Caco-2 (cell line): ENCODE measurements around the gene F5. TPM values are rescaled to one million over a fixed set of nuclear protein-coding genes. Genes with fewer than 3 reads are reported as not detected.
A peak's percentile ranks its signal among the peaks of the same experiment; 100 is the strongest.
"Not testable (repeated sequence)": the region's sequence is repeated elsewhere in the genome, so short reads cannot be mapped to it uniquely, and the experiment has no call there.

Source experiments
- BruUV-seq: library from RNA; stranded (reverse); fragments of 400-500 nt; replicated peaks from 2 replicates; lab custom pipeline; 2021; lab: Mats Ljungman, UMichigan
- CTCF ChIA-PET: fragments of 300-600 bp; sonication (Branson Sonifier 250); formaldehyde crosslinking; loops from one replicate; lab custom pipeline; 2022; ENCODE audit warnings: antibody characterized with exemption; lab: Charles Lee
- POLR2A ChIA-PET: fragments of 300-600 bp; sonication (Branson Sonifier 250); formaldehyde crosslinking; loops from one replicate; lab custom pipeline; 2022; ENCODE audit warnings: antibody characterized with exemption; lab: Charles Lee
- DNase-seq, 2 experiments: peaks; one replicate each; pipeline versions ENCODE4 v3.0.0 to v3.0.0-alpha.2; 2020 to 2022
- H3K27me3 ChIP-seq: replicated peaks from 2 replicates; pipeline ENCODE4 v1.6.0; 2011; ENCODE audit warnings: low read length; ENCODE audit not compliant: control insufficient read depth, insufficient read depth
- H3K36me3 ChIP-seq: 2 replicates; pipeline ENCODE4 v1.5.1; 2011; ENCODE audit warnings: low read length; ENCODE audit not compliant: control insufficient read depth, insufficient read depth
- H3K4me1 ChIP-seq: fragments of 250-450 bp; sonication (Bioruptor Pico); 2 replicates; pipeline ENCODE4 v1.5.1; 2020; ENCODE audit warnings: mild to moderate bottlenecking
- H3K4me3 ChIP-seq: 2 replicates; pipeline ENCODE4 v1.5.1; 2011; ENCODE audit warnings: low read depth, mild to moderate bottlenecking, control low read depth, low read length
- H3K9me3 ChIP-seq: fragments of 250-450 bp; sonication (Bioruptor Pico); 2 replicates; pipeline ENCODE4 v1.5.1; 2020; ENCODE audit warnings: mild to moderate bottlenecking, moderate library complexity
- H3K27ac Mint-ChIP-seq: one replicate; pipeline ENCODE4 v1.8.0; 2022; ENCODE audit warnings: mixed read lengths; ENCODE audit not compliant: unreplicated experiment
- H3K27me3 Mint-ChIP-seq: one replicate; pipeline ENCODE4 v1.8.0; 2022; ENCODE audit warnings: mixed read lengths; ENCODE audit not compliant: insufficient read depth, unreplicated experiment
- H3K36me3 Mint-ChIP-seq: one replicate; pipeline ENCODE4 v1.8.0; 2022; ENCODE audit warnings: mild to moderate bottlenecking, mixed read lengths; ENCODE audit not compliant: insufficient read depth, unreplicated experiment
- H3K4me1 Mint-ChIP-seq: one replicate; pipeline ENCODE4 v1.8.0; 2022; ENCODE audit warnings: low read depth, mixed read lengths; ENCODE audit not compliant: unreplicated experiment
- H3K4me3 Mint-ChIP-seq: one replicate; pipeline ENCODE4 v1.8.0; 2022; ENCODE audit warnings: mild to moderate bottlenecking, moderate library complexity, mixed read lengths; ENCODE audit not compliant: unreplicated experiment
- H3K9me3 Mint-ChIP-seq: one replicate; pipeline ENCODE4 v1.8.0; 2022; ENCODE audit warnings: mixed read lengths; ENCODE audit not compliant: unreplicated experiment
- intact Hi-C: fragments of 100-400 bp; cut with micrococcal nuclease; formaldehyde crosslinking; loops from one replicate; pipeline ENCODE4 v1.10.0; 2022; ENCODE audit not compliant: unreplicated experiment
- total RNA-seq: library from RNA; stranded (reverse); gene quantifications from 2 replicates; pipeline ENCODE4 v1.2.3, GENCODE V29; 2022
- TF ChIP-seq, protein P1 (sequence below), 2 experiments: fragments of 200-600 bp in 1 of 2; IDR thresholded peaks; 1 replicate in 1 of 2; 2 replicates in 1 of 2; pipeline versions ENCODE4 v1.5.1 to v1.8.0; 2011 to 2022; ENCODE audit warnings: antibody characterized with exemption in 1 of 2, control low read depth in 1 of 2, inconsistent platforms in 1 of 2, low read depth in 1 of 2, low read length in 1 of 2, mild to moderate bottlenecking in 1 of 2, moderate library complexity in 1 of 2; ENCODE audit not compliant: insufficient read depth in 1 of 2, severe bottlenecking in 1 of 2, unreplicated experiment in 1 of 2

The F5 gene
- total RNA-seq, 1 experiment from 2014 or later = 0.50 TPM

DNA sequence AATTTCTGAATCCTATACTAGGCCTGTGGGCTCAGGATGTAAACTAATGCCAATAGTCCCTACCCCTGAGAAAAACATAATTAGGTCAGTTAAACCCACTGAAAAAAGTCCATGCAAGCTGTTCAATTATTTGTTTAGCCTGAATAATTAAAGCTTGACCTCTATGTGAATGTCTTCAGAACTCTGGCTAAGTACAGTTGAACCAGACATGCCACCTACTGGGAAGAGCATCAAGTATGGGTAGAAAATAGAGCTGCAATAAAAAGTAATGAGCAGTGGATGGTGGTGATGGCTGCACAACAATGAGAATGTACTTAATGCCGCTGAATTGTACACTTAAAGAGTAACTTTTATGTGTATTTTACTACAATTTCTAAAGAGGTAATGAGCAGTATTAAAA is 76.9 kb downstream of the F5 start:
- peaks cover 39% of the 10 kb centered on the region for H3K4me1 Mint-ChIP-seq
- peak overlapping the region; percentile 46 for H3K27ac Mint-ChIP-seq
- H3K27me3 Mint-ChIP-seq = no peaks in the 10 kb centered on the region
- H3K4me3 ChIP-seq = no peak overlapping the region
- H3K36me3 ChIP-seq = no peaks in the 10 kb centered on the region
- DNase-seq = peak in 1 of 2 experiments; percentile 30
- H3K4me1 ChIP-seq = peaks cover 50% of the 10 kb centered on the region
- no peaks in the 10 kb centered on the region for H3K27me3 ChIP-seq
- H3K4me3 Mint-ChIP-seq = no peak overlapping the region
- ChIA-PET POLR2A (interaction anchor here (0.6 to 1.1 kb wide), 2 partner anchors 23 to 82 kb away, joined by 3 to 13 read pairs; partner anchors contain the start of gene SLC19A2), CTCF (interaction anchor here (0.6 to 1.5 kb wide), 7 partner anchors 8 to 378 kb away, joined by 3 to 13 read pairs (median 3); partner anchors contain the start of genes BLZF1, NME7 and SLC19A2)
- H3K36me3 Mint-ChIP-seq = no peaks in the 10 kb centered on the region
- H3K9me3 Mint-ChIP-seq = no peaks in the 10 kb centered on the region
- TF ChIP-seq, protein P1, sequence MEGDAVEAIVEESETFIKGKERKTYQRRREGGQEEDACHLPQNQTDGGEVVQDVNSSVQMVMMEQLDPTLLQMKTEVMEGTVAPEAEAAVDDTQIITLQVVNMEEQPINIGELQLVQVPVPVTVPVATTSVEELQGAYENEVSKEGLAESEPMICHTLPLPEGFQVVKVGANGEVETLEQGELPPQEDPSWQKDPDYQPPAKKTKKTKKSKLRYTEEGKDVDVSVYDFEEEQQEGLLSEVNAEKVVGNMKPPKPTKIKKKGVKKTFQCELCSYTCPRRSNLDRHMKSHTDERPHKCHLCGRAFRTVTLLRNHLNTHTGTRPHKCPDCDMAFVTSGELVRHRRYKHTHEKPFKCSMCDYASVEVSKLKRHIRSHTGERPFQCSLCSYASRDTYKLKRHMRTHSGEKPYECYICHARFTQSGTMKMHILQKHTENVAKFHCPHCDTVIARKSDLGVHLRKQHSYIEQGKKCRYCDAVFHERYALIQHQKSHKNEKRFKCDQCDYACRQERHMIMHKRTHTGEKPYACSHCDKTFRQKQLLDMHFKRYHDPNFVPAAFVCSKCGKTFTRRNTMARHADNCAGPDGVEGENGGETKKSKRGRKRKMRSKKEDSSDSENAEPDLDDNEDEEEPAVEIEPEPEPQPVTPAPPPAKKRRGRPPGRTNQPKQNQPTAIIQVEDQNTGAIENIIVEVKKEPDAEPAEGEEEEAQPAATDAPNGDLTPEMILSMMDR (IDR thresholded peaks at IDR 0.05; ENCODE audit: insufficient read depth in 1 of 2, low read depth in 1 of 2, low read length in 1 of 2, severe bottlenecking in 1 of 2, unreplicated experiment in 1 of 2) = peak in 1 of 2 experiments; percentile 22
- intact Hi-C loops = loop anchor here (1.0 to 2.0 kb wide), 4 partner anchors 20 to 43 kb away; no protein-coding TSS in a partner anchor
- no TSS peak for BruUV-seq
- no peaks in the 10 kb centered on the region for H3K9me3 ChIP-seq

DNA sequence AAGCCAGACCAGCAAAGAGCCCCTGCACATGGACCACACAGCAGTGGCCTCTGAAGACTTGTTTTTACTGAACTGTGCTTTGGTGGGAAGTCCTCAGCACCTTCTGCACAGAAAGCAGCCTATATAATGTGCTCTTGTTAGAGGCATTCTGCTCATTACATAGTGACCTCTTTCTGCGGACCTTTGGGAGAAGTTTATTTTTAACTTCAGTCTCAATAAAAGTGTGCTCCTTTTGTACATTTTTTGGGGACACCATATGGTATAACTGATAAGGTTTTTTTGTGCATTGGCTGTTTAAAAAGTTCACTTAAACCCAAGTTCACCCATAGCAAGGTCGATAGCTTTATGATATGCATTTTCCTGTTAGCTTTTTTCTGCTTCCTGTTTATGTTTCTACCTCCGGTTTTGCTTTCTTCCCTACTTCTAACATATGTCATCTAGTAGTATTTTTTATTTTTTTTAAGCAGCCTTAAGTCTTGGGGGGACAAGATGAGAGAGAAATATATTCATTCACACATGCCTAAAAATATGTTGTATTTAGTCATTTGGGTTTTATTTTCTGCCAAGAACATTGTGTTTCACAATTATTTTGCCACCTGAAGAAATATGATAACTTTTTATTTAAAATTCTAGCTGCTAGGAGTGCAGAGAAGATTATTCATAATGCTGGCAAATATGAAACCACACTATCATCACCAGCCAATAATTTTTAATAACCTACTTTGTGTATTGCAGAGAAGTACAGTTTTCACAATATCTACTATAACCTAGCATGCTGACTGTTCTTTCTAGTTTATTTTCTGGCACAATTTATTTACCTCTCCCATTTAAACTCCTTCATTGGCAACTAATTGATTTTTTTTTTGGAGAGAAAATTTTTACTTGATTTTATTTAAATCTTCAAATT is 77.6 kb downstream of the F5 start:
- POLR2A ChIA-PET = interaction anchor here (1.1 kb wide), 1 partner anchor 23 kb away, joined by 13 read pairs; the partner anchor contains the start of gene SLC19A2
- H3K4me1 Mint-ChIP-seq = peaks cover 43% of the 10 kb centered on the region
- H3K4me3 Mint-ChIP-seq = no peak overlapping the region
- CTCF ChIA-PET = interaction anchor here (0.6 to 1.5 kb wide), 6 partner anchors 9 to 141 kb away, joined by 3 to 13 read pairs (median 3); partner anchors contain the start of genes BLZF1, NME7 and SLC19A2
- BruUV-seq = no TSS peak
- peaks cover 55% of the 10 kb centered on the region for H3K4me1 ChIP-seq
- no peaks in the 10 kb centered on the region for H3K36me3 Mint-ChIP-seq
- H3K27me3 ChIP-seq = no peaks in the 10 kb centered on the region
- peak overlapping the region; percentile 46 for H3K27ac Mint-ChIP-seq
- no peaks in the 10 kb centered on the region for H3K9me3 ChIP-seq
- H3K4me3 ChIP-seq = no peak overlapping the region
- H3K27me3 Mint-ChIP-seq = no peaks in the 10 kb centered on the region
- TF ChIP-seq, protein P1 (IDR thresholded peaks at IDR 0.05; ENCODE audit: insufficient read depth in 1 of 2, low read depth in 1 of 2, low read length in 1 of 2, severe bottlenecking in 1 of 2, unreplicated experiment in 1 of 2) = no peak
- no peaks in the 10 kb centered on the region for H3K36me3 ChIP-seq
- DNase-seq = no peak
- H3K9me3 Mint-ChIP-seq = no peaks in the 10 kb centered on the region
- intact Hi-C loops = loop anchor here (1.0 to 2.0 kb wide), 4 partner anchors 21 to 42 kb away; no protein-coding TSS in a partner anchor

DNA sequence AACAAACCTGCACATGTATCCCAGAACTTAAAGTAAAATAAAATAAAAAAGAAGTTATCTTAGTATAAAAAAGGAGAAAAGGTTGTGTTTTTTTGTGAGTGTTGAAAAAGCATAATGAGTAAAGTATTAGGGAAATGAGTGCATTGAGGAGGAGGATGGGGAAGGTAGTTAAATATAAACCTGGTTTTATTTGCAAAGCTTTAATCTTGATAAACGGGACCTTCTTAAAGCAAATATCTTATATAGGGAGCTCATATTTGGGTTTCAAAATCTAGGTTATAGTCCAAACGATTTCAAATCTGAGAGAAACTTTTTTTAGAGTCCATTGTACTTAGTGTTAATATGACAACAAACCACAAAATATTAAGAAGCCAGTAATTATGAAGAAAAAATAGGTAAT is 78.9 kb downstream of the F5 start:
- ChIA-PET CTCF (interaction anchor here (0.8 to 1.3 kb wide), 3 partner anchors 22 to 41 kb away, joined by 4 to 5 read pairs (median 4); partner anchors contain the start of gene SLC19A2), POLR2A (interaction anchor here (0.6 to 1.2 kb wide), 2 partner anchors 21 to 32 kb away, joined by 3 to 10 read pairs; partner anchors contain the start of gene SLC19A2)
- no peak for DNase-seq
- Histone ChIP-seq H3K9me3 (no peaks in the 10 kb centered on the region), H3K4me3 (no peak overlapping the region), H3K4me1 (peaks cover 55% of the 10 kb centered on the region), H3K27me3 (no peaks in the 10 kb centered on the region), H3K36me3 (no peaks in the 10 kb centered on the region)
- BruUV-seq = no TSS peak
- Mint-ChIP-seq H3K9me3 (no peaks in the 10 kb centered on the region), H3K36me3 (no peaks in the 10 kb centered on the region), H3K27ac (peak overlapping the region; percentile 33), H3K4me3 (peak overlapping the region; percentile 26), H3K4me1 (peaks cover 43% of the 10 kb centered on the region), H3K27me3 (no peaks in the 10 kb centered on the region)
- TF ChIP-seq, protein P1 (IDR thresholded peaks at IDR 0.05; ENCODE audit: insufficient read depth in 1 of 2, low read depth in 1 of 2, low read length in 1 of 2, severe bottlenecking in 1 of 2, unreplicated experiment in 1 of 2) = no peak
- intact Hi-C loops = loop anchor here (1.0 kb wide), 1 partner anchor 9 kb away; no protein-coding TSS in a partner anchor

DNA sequence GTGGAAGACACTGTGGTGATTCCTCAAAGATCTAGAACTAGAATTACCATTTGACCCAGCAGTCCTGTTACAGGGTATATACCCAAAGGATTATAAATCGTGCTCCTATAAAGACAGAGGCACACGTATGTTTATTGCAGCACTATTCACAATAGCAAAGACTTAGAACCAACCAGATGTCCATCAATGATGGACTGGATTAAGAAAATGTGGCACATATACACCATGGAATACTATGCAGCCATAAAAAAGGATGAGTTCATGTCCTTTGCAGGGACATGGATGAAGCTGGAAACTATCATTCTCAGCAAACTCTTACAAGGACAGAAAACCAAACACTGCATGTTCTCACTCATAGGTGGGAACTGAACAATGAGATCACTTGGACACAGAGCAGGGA is 82.7 kb downstream of the F5 start:
- POLR2A ChIA-PET = not testable (repeated sequence)

More for the DNA sequence above, 82.7 kb downstream of the F5 start:
- H3K27me3 Mint-ChIP-seq, DNase-seq, H3K27ac Mint-ChIP-seq, H3K36me3 Mint-ChIP-seq, H3K9me3 Mint-ChIP-seq, BruUV-seq, CTCF ChIA-PET, H3K9me3 ChIP-seq, H3K27me3 ChIP-seq, intact Hi-C loops, H3K36me3 ChIP-seq, H3K4me3 ChIP-seq, H3K4me3 Mint-ChIP-seq: not testable (repeated sequence)
- H3K4me1 ChIP-seq = peaks cover 29% of the 10 kb centered on the region
- H3K4me1 Mint-ChIP-seq = peaks cover 34% of the 10 kb centered on the region
